Limb (tissue), 2 donors: ENCODE results near the gene TMEM204.

ENCODE experiments used
- DNase-seq, 2 donors: peaks; one replicate each; pipeline ENCODE4 v3.0.0-alpha.2; 2016; ENCODE audit errors: extremely low spot score in 2 of 2

TMEM204 gene

DNA sequence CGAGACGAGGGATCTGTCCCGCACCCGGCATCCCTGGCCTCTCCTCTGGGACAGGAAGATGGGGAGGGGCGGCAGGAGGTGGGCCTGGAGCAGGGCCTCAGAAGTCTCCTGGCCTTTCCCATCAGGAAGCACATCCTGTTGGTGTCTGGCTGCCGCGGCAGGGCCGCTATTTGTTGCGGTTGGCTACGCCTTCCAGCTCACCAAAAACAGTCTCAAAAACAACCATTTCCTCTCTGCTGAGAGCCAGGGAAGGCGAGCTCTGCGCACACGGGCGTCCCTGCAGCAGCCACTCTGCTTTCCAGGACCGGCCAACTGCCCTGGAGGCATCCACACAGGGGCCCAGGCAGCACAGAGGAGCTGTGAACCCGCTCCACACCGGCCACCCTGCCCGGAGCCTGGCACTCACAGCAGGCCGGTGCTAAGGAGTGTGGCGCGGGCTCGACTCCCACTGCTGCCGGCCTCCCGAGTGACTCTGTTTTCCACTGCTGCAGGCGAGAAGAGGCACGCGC is at the start of gene TMEM204:
Gene TMEM204 (plus strand): TSS at position 224 of the 509 bp plus-strand sequence. CDS start 610 bp downstream, outside the sequence.
- peak; percentile 66 to 67 for DNase-seq

DNA sequence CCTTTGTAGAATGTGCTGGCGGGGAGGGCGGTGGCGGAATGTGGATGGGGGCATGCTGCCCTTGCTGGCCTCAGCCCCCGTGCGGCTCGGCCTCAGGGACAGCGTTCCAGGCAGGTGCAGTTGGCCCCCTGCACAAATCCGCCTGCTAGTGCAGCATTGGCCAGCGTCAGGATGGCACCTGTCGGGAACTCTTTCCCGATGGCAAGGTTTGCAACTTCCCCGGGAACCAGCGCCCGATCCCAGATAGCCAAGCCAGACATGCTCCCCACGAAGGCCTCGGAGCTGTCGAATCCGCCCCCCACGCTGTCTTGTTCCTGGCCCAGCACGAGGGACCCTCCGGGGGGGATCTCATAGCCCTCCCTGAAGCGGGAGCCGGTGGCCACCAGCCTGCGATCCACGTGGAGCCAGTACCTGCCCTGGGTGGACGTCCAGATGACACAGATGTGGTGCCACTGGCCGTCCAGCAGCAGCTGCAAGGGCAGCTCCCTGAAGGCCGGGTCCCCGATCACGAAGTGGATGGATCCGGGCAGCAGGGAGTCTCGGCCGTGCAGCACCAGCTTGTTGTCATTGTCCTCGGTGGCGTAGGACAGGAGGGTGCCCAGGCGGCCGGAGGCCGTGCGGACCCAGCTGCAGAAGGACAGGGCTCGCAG is 47.5 kb upstream of the TMEM204 start:
- DNase-seq: no peak

DNA sequence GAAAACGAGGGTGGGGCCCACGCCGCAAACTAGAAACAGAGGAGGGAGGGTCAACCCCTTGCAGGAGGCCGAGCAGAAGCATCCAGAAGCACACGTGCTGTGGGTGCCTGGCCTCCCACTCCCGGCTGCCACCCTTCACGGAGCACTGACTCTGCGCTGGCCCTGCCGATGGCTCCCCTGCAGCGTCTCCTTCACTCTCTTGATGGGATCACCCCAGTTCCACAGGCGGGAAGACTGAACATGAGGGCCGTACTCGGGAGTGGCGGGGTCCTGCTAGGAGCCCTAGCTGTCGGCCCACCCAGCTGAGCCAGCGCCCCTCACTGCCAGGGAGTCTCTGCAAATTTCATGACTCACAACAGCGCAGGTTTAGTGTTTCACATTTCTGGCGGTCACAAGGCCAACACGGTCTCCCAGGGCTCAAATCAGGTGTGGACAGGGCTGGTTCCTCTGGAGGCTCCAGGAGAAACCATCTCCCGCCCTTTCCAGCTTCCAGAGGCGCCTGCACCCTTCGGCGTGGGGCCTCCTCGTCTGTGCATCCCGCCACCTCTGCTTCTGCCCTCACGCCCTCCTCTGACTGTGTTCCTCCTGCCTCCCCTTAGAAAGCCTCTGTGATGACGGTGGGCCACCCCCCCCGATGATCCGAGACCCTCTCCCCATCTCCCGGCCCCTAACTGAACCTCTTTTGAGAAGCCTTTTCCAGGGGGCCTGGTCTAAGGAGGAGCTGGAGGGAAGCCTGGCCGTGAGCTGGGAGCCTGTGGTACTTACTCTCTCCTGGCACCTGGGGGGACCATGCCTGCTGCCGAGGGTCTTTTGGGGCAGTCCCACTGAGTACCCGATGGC is 46.7 kb upstream of the TMEM204 start:
- DNase-seq: no peak

DNA sequence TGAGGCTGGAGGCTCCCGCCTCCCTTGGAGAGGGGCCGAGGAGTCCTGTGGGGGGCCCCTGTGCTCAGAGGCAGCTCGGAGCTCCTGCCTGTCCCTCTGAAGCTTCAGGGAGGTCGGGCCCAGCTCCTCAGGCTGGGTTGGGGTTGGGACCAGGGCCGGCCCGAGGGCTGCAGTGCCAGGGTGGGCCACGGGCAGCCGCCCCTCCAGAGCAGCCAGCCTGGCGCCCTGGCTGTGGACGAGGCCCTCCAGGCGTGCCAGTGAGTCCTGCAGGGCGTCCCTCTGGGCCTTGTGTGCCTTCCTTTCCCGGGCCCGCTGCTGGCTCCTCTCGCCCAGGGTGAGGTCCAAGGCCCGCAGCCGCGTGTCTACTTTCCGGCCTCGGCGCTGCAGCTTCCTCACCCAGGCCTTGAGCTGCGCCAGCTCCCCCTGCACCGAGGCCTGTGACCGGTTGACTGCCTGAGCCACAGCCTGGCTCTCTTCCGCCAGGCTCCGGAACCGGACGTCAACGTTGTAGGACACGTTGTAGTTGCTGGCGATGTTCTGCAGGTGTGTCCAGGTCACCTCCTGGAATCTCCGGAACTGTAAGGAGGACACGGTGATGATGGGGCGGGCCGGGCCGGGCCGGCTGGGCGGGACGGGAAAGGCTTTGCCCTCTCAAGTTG is 45.9 kb upstream of the TMEM204 start:
- no peak for DNase-seq

DNA sequence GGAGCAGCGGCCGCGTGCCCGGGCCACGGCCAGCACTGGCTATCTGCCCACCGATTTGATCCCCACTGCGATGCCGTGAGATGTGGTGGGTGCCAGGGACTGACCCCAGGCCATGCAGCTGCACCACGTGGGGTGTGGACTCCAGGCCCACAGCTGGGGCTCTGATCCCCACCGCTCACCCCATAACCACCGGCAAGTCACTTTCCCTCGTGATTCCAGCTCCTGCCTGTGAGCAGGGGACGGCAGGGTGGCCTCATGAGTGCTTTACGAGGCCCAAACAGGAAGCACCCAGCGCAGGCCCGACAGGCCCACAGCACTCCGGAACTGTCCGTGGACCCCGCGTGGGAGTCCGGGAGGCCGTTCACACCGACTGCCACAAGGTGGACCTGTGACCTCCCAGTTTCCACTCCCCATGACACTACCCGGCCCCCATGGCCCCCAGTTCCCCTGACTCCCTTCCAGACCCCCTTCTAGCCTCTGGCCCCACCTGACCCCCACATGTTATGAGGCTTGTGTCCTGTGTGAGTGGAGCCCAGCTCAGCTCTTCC is 45.3 kb upstream of the TMEM204 start:
- no peak for DNase-seq

DNA sequence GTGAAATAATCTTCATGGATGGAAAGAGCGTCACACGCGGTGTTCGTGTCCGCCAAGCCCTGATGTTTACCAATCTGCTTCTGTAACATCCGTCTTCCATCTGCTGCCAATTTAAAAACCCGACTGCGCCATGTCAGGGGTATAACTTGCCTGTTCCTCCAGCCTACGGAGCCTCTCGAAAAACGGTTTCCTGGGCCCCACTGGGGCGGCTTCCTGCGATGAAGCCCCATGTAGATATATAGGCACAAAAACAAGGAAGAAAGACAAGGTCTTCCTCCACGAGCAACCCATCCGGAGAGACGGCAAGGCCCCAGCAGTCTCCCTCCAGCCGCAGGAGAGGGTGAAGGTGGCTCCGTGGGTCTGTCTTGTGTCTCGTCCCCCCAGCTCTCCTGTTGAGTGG is 44.8 kb upstream of the TMEM204 start, which contains the start of gene PTX4:
Gene PTX4 (minus strand): TSS at position 326 of the 400 bp plus-strand sequence. CDS start 35 bp downstream, at position 291.
- no peak for DNase-seq

DNA sequence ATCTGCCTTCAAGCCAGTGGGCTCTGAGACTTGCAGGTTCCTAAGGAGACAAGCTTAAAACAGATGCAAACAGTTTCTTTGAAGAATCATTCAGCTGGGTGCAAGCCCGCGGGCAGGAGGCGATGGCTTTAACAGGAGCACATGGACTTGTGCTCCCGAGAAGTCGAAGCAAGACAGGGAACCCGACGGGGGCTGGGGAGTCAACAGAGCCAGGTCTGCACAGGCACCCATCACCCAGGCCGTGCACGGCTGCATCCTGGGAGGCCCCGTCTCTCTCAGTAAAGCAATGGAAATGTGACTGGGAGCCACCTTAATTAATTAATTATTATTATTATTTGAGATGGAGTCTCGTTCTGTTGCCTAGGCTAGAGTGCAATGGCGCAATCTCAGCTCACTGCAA is 44.4 kb upstream of the TMEM204 start:
- DNase-seq: no peak

DNA sequence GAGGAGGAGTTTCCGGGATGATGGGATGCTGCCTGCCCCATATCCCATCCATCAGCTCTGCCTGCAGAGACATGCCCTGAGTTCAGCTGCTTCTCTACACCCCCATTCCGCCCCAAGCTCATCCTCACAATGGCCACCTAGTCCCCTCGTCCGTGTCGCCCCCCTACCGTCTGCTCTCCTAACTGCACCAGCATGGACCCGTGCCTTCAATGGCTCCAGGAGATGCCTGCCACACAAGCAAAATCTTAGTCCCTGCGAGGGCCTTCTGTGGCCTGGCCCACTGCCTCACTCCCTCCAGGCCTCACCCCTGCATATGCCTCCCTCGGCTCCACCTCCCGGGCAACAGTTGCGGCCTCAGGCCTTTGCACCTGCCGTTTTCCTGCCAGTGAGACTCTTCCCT is 42.1 kb upstream of the TMEM204 start:
- no peak for DNase-seq

DNA sequence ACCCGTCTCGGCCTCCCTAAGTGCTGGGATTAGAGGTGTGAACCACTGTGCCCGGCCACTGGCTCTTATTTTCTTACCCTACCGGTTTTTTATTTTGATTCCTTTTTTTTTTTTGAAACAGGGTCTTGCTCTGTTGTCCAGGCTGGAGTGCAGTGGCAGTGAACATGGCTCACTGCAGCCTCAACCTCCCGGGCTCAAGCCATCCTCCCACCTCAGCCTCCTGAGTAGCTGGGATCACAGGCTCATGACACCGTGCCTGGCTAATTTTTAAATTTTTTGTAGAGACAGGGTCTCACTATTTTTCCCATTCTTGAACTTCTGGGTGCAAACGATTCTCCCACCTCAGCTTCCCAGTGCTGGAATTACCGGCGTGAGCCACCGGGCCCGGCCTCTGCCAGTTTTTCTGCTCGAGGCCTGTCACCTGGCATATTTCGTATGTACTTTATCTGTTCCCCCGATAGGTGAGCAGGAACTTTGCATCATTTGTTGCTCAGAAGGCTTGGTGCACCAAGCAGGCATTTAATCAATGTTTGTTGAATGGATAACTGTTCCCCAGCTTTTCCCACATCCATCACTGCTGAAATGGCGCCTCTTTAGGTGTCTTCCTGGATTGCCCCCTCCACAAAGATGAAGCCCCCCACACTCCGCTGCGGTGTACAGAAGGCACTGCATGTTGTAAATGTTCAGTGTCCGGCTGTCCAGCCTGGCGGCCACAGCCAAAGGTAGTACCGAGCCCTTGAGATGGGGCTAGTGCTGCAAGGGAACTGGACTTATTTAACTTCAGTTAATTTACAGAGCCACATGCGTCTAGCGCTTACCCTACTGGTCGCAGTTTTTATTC is 41.2 kb upstream of the TMEM204 start:
- no peak for DNase-seq

DNA sequence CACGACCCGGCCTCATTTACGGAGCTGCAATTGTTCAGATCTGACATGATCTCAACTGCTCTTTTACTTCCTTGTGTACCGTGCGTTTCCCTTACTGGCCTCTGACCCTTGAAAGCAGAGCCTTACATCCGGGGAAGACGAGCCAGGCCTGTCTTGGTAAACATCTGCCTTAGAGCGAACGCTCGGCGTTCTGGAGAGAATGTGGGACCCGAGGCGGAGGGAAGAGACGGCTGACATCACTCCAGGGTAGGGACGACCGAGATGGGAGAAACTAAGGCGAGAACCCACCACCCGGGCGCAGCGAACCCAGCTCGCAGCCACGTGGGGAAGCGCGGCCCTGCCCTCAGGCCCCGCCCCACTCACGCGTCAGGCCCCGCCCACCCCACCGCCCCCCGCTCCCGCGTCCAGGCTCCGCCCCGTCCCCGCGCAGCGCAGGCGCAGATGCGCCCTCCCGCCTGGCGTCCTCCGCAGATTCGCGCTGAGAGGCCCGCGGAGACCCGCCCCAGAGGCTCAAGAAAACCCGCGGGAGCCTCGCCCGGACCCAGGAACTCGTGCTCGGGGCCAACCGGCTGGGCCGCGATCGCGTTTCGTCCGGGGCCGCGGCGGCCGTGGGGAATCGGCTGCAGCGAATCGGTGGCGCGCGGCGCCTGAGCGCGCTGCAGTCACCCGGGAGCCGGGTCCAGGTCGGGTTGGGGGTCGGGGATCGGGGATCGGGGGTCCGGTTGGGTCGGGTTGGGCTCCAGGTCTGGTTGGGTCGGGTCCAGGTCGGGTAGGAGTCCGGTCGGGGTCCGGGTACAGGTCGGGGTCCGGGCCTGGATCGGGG is 40.3 kb upstream of the TMEM204 start, which contains the start of gene TELO2:
Gene TELO2 (plus strand): TSS at position 438 of the 823 bp plus-strand sequence. CDS start 922 bp downstream, outside the sequence.
- DNase-seq: peak; percentile 71 to 94

DNA sequence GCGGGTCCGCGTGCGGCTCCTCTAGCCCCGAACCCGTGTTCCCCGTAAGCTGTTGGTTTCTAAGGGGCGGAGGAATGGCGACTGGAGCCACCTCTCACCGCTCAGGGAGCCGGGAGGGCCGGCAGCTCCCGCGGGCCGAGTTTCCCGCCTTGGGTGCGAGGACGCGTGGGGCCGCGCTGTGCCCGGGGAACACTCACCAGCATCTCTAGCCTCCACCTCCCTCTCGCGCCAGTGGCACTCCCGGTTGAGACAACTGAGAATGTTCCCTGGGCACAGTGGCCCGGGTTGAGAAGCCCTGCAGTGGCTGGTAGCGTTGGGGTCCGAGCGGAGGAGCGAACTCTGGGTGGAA is 39.7 kb upstream of the TMEM204 start:
- DNase-seq: no peak

DNA sequence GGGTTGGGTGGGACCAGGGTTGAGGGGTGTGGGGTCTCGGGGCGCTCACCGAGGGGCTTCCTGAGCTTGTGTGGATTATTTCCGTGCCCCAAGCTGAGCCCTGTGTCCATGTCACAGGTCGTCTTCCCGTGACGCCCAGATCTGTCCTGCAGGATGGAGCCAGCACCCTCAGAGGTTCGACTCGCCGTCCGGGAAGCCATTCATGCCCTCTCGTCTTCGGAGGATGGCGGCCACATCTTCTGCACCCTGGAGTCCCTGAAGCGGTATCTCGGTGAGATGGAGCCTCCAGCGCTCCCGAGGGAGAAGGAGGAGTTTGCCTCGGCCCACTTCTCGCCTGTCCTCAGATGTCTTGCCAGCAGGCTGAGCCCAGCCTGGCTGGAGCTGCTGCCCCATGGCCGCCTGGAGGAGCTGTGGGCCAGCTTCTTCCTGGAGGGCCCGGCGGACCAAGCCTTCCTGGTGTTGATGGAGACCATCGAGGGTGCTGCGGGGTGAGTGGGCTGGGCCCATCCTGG is 39.3 kb upstream of the TMEM204 start:
- no peak for DNase-seq

DNA sequence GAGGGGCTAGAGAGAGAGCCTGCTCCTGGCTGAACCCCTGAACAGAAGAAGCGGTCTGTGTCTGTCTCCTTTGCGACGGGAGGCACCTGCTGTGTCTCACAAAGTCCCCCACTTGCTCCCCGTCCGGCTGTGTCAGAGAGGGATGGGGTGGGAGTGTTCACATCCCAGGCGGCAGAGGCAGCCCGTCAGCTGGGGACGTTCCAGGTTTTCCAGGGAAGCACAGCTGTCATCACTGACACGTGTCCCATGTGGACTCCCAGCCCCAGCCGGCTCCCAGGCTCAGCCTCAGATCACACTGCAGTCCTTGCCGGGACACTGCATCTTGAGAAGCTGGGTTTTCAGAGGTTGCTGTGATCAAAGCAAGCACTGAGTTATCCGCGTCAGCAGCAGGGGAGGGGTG is 38.8 kb upstream of the TMEM204 start:
- no peak for DNase-seq

DNA sequence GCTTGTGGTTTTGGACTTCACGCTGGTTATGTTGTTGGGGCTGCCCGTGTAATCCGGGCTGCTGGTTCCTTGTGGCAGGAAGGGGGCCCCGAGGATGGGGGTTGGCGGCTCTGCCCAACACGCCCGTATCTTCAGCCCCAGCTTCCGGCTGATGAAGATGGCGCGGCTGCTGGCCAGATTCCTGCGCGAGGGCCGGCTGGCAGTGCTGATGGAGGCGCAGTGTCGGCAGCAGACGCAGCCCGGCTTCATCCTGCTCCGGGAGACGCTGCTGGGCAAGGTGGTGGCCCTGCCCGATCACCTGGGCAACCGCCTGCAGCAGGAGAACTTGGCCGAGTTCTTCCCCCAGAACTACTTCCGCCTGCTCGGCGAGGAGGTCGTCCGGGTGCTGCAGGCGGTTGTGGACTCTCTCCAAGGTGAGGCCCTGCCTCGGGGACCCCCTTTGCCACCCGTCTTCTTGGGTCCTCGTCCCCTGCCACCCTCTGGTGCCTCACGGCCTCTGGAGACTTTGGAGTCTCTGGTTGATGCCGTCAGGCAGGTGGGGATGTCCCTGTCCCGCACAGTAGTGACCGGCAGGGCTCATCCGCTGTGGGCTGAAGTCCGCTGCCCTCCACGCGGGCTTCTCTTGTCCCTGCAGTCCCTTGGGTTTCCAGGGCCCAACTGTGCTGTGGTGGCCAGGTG is 38.1 kb upstream of the TMEM204 start:
- DNase-seq: no peak

DNA sequence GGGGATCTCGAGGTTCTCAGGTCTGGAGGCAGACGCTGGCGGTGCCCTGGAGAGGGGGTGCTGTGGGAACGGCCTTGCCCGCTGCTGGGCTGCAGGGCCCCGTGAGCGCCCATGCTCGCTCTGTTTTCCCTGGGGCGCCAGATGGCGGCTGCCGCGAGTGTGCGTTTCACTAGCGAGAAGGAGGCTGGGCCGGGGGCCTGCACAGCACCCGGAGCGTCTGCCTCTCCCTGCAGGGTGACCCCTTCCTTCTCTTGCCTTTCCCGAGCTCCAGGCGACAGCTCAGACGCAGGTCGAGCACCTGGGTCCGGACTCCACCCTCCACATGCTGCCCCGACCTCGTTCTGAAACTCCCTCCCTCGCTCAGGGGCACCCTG is 37.6 kb upstream of the TMEM204 start:
- no peak for DNase-seq

DNA sequence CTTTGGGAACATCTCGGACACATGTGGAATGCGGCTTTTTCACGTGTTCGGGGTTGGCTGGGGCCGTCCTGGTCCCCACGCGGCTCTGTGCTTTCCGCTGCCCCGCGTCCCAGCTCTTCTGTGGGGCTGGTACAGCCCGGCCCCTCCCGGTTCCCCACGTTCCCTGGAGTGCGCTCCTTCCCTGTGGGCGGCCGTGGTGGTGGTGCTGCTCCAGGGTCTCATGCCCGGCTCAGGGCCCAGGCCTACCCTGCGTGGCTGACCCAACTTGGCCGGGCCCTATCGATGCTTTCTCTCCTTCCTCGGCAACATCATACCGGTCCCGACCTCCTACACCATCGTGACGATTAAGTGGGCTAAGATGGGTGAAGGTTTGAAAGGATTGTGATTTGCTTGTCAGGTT is 37.0 kb upstream of the TMEM204 start:
- DNase-seq: no peak

DNA sequence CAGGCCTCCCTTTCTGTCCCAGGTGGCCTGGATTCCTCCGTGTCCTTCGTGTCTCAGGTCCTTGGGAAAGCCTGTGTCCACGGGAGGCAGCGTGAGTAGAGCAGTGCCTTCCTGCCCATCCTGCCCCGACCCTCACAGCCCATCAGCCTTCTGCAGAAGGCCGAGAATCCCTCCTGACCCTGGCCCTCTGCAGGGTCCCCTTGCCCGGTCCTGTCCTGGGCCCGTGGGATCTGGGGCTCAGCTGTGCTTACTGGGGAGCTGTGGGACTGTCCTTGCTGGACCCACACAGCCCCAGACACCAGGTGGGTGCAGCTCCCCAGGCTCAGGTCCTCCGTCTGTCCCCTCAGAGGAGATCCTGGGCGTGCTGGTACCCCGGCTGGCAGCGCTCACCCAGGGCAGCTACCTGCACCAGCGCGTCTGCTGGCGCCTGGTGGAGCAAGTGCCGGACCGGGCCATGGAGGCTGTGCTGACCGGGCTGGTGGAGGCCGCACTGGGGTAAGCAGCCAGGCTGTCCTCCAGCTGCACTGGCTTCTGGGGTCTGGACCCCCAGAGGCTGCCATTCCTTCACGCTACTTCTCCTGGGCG is 36.4 kb upstream of the TMEM204 start:
- no peak for DNase-seq

DNA sequence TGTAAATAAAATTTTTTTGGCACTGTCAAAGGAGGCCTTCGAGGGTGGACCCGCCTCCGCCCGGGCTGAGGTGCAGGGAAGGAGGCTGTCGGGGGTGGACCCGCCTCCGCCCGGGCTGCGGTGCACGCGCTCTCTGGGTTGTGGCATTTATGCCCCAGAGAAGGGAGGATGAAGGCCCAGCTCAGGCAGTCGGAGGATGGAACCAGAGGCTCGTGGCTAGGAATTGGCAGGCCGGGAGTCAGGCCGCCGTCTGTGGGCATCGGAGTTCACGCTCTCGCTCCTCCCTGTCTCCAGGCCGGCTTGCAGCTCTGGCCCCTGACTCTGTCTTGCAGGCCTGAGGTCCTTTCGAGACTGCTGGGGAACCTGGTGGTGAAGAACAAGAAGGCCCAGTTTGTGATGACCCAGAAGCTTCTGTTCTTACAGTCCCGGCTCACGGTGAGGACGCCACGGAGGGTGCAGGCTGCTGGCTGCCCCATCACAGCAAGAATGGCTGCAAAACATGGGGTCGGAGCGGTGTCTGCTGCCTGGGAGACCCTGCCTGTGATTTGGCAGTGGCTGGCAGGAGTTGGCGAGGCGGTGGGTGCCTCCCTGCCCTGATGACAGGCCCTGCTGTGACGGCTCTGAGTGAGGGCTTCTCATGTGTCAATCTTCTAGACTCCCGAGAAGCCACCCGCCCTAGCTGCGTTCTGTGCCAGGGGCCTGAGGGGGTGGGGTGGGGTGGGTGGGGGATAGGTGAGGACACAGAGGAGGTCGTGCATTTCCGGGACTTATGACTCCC is 34.4 kb upstream of the TMEM204 start:
- no peak for DNase-seq
